Measurements from ENCODE around the gene CDKN1C. TPM values are rescaled to one million over a fixed set of nuclear protein-coding genes. Genes with fewer than 3 reads are reported as not detected.

The CDKN1C gene
- total RNA-seq, 1 experiment from 2014 or later, result 12.9 TPM

DNA sequence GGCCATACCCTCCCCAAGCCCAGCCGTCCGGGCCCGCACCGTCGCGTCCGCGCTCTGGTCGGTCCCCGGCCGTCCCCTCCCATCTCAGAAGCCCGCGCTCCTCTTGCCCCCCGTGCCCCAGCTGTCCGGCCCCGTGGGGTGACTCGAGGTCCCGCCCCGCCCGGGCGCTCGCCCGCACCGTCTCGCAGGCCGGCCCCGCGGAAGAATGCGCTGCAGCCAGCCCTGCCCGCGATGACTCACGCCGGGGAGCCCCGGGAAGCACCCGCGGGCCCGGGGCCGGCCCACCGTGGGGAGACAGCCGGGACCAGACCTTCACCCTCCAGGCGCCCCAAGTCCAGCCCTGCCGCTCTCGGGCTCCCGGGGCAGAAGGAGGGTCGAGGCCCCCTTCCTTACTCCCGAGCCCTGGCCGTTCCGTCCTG lies 44.0 kb upstream of the CDKN1C start:
- peaks cover 52% of the 10 kb centered on the region for H3K4me1 ChIP-seq (ENCODE audit: insufficient read depth, low read length)

DNA sequence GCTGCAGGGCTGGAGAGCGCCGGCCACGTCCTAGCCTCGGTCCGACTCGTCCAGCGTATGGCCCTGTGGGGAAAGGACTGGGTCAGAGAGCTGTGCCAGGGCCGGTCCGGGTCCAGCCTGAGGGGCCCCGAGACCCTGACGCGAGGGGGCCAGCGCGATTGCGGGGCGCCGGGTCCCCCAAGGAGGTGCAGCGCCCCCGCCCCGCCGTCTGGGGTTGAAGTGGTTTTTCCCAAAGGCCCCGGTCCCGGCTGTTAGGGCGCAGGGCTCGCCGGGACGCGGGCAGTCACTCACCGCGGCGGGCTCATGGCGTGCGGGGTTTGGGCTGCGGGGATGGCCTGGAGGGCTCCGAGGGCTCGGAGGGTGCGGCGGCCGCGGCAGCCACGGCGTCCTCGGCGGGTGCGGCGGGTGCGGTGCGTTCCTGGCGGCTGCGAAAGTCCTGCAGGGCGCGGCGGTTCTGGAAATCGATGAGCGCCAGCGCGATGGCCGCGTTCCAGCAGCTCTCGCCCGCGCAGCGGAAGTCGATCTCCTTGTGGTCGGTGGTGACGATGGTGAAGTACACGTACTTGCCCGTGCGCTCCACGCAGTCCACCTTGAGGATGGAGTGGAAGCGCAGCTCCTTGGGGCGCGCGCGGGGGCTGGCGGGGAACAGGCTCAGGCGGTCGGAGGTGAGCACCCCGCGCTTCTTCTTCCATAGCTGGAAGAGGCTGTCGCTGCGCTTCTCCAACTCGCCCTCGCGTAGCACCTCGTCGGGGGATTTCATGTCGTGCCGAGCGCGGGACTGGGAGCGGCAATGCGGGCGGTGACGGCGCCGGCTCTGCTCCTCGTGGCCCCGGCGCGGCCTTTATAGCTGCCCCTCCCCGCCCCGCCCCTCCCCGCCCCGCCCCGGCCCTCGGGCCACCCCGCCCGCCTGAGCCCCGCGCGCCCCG lies 43.3 kb upstream of the CDKN1C start, which contains the start of gene PHLDA2:
Gene PHLDA2, minus strand, starts transcription at position 816 of the 926 bp plus-strand sequence. Its CDS starts 56 bp downstream, at position 760.
- Histone ChIP-seq H3K9me2 (replicated peaks; ENCODE audit: low read length) (no peaks in the 10 kb centered on the region), H4K20me1 (ENCODE audit: low read length) (peaks cover 25% of the 10 kb centered on the region), H3K4me1 (ENCODE audit: insufficient read depth, low read length) (peaks cover 54% of the 10 kb centered on the region), H3K9ac (ENCODE audit: low read length) (peak within 1 kb of the TSS; percentile 98), H3F3A (ENCODE audit: low read length, unreplicated experiment) (no peaks in the 10 kb centered on the region), H3K4me3 (ENCODE audit: low read length) (peak within 1 kb of the TSS; percentile 78), H3K27ac (ENCODE audit: low read length) (peak within 1 kb of the TSS; percentile 99), H3K9me3 (ENCODE audit: low read length) (no peaks in the 10 kb centered on the region), H3K27me3 (ENCODE audit: low read length) (no peaks in the 10 kb centered on the region), H2AFZ (ENCODE audit: low read length) (peak within 1 kb of the TSS; percentile 58; the same call in 1 of the 2 replicates), H3K79me2 (ENCODE audit: low read length) (peaks cover 42% of the 10 kb centered on the region), H3K36me3 (ENCODE audit: low read depth, low read length) (peaks cover 12% of the 10 kb centered on the region; the same call in 1 of the 2 replicates), H3K4me2 (ENCODE audit: low read length) (peak within 1 kb of the TSS; percentile 99)
- TSS peak; percentile 75 for BruUV-seq (replicated peaks)
- CTCF ChIA-PET, result interaction anchor here (2.0 kb wide), 1 partner anchor 38 kb away, joined by 21 read pairs; no protein-coding TSS in a partner anchor
- DNase-seq (peak; percentile 65), ATAC-seq (peak; percentile 5)
- intact Hi-C loops (cut with micrococcal nuclease), result loop anchor here (2.0 kb wide), 1 partner anchor 16 kb away; no protein-coding TSS in a partner anchor
- TF ChIP-seq EZH2phosphoT487 (IDR thresholded peaks at IDR 0.05; ENCODE audit: borderline replicate concordance, low read length) (no peak), EZH2 (IDR thresholded peaks at IDR 0.05; ENCODE audit: low read length, unreplicated experiment) (no peak)
- TF ChIP-seq, protein P1, sequence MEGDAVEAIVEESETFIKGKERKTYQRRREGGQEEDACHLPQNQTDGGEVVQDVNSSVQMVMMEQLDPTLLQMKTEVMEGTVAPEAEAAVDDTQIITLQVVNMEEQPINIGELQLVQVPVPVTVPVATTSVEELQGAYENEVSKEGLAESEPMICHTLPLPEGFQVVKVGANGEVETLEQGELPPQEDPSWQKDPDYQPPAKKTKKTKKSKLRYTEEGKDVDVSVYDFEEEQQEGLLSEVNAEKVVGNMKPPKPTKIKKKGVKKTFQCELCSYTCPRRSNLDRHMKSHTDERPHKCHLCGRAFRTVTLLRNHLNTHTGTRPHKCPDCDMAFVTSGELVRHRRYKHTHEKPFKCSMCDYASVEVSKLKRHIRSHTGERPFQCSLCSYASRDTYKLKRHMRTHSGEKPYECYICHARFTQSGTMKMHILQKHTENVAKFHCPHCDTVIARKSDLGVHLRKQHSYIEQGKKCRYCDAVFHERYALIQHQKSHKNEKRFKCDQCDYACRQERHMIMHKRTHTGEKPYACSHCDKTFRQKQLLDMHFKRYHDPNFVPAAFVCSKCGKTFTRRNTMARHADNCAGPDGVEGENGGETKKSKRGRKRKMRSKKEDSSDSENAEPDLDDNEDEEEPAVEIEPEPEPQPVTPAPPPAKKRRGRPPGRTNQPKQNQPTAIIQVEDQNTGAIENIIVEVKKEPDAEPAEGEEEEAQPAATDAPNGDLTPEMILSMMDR (conservative IDR thresholded peaks at IDR 0.05; ENCODE audit: low read depth, low read length), result no peak
- POLR2A ChIA-PET (ENCODE audit: unreplicated experiment), result interaction anchor here (0.6 to 1.5 kb wide), 5 partner anchors 36 to 170 kb away, joined by 3 to 8 read pairs (median 3); partner anchors contain the start of gene NAP1L4

More for the DNA sequence above, 44.0 kb upstream of the CDKN1C start:
- Histone ChIP-seq H4K20me1 (ENCODE audit: low read length) (peaks cover 25% of the 10 kb centered on the region), H3K79me2 (ENCODE audit: low read length) (peaks cover 42% of the 10 kb centered on the region), H3K27ac (ENCODE audit: low read length) (peak overlapping the region; percentile 99), H2AFZ (ENCODE audit: low read length) (peak overlapping the region; percentile 58; the same call in 1 of the 2 replicates), H3K9me3 (ENCODE audit: low read length) (no peaks in the 10 kb centered on the region), H3F3A (ENCODE audit: low read length, unreplicated experiment) (no peaks in the 10 kb centered on the region), H3K9me2 (replicated peaks; ENCODE audit: low read length) (no peaks in the 10 kb centered on the region), H3K27me3 (ENCODE audit: low read length) (no peaks in the 10 kb centered on the region), H3K36me3 (ENCODE audit: low read depth, low read length) (peaks cover 12% of the 10 kb centered on the region; the same call in 1 of the 2 replicates), H3K9ac (ENCODE audit: low read length) (peak overlapping the region; percentile 98), H3K4me2 (ENCODE audit: low read length) (peak overlapping the region; percentile 99), H3K4me3 (ENCODE audit: low read length) (peak overlapping the region; percentile 78)
- intact Hi-C loops (cut with micrococcal nuclease), result loop anchor here (2.0 kb wide), 1 partner anchor 17 kb away; no protein-coding TSS in a partner anchor
- BruUV-seq (replicated peaks), result no TSS peak
- TF ChIP-seq EZH2phosphoT487 (IDR thresholded peaks at IDR 0.05; ENCODE audit: borderline replicate concordance, low read length), result no peak
- TF ChIP-seq, protein P1 (conservative IDR thresholded peaks at IDR 0.05; ENCODE audit: low read depth, low read length), result no peak
- ATAC-seq (peak; percentile 31), DNase-seq (peak; percentile 81)
- ChIA-PET POLR2A (ENCODE audit: unreplicated experiment) (interaction anchor here (0.6 to 1.5 kb wide), 5 partner anchors 37 to 170 kb away, joined by 3 to 8 read pairs (median 3); partner anchors contain the start of gene NAP1L4), CTCF (interaction anchor here (0.6 to 2.0 kb wide), 3 partner anchors 27 to 470 kb away, joined by 3 to 21 read pairs (median 3); no protein-coding TSS in a partner anchor)
